HEK293 (cell line): ENCODE data around the gene PITPNB.

ENCODE experiments used
- CTCF ChIP-seq: fragments of 450-650 bp; formaldehyde crosslinking; IDR thresholded peaks from 2 replicates; pipeline ENCODE4 v1.5.1; 2016; ENCODE audit warnings: missing biosample characterization, missing genetic modification characterization
- MYNN ChIP-seq: fragments of 450-650 bp; formaldehyde crosslinking; IDR thresholded peaks from 2 replicates; pipeline ENCODE4 v1.5.1; 2016; ENCODE audit warnings: missing biosample characterization, missing genetic modification characterization, borderline replicate concordance
- REST ChIP-seq: fragments of 450-650 bp; formaldehyde crosslinking; IDR thresholded peaks from 2 replicates; pipeline ENCODE4 v1.5.1; 2016; ENCODE audit warnings: missing biosample characterization, missing genetic modification characterization
- ZNF341 ChIP-seq: fragments of 450-650 bp; formaldehyde crosslinking; IDR thresholded peaks from 2 replicates; pipeline ENCODE4; 2016; ENCODE audit warnings: low read depth, missing biosample characterization, missing genetic modification characterization
- ZNF660 ChIP-seq: fragments of 450-650 bp; IDR thresholded peaks from 2 replicates; pipeline ENCODE4 v1.5.1; 2018; ENCODE audit warnings: missing biosample characterization, mild to moderate bottlenecking, missing genetic modification characterization

GRCh38 chr22:27930331-27931060 lies 11.4 kb upstream of the PITPNB start:
- no peak for TF ChIP-seq CTCF (tag by site-specific recombination)
- TF ChIP-seq MYNN, result no peak
- TF ChIP-seq REST (tag by site-specific recombination), result no peak
- TF ChIP-seq ZNF341 (tag by site-specific recombination), result no peak
- TF ChIP-seq ZNF660 (tag by site-specific recombination), result no peak
